Measurements from ENCODE around the gene FTSJ3. TPM values are rescaled to one million over a fixed set of nuclear protein-coding genes. Genes with fewer than 3 reads are reported as not detected.

Gene FTSJ3
- total RNA-seq, 2 donors from 2014 or later = 25.4 to 44.6 TPM

DNA sequence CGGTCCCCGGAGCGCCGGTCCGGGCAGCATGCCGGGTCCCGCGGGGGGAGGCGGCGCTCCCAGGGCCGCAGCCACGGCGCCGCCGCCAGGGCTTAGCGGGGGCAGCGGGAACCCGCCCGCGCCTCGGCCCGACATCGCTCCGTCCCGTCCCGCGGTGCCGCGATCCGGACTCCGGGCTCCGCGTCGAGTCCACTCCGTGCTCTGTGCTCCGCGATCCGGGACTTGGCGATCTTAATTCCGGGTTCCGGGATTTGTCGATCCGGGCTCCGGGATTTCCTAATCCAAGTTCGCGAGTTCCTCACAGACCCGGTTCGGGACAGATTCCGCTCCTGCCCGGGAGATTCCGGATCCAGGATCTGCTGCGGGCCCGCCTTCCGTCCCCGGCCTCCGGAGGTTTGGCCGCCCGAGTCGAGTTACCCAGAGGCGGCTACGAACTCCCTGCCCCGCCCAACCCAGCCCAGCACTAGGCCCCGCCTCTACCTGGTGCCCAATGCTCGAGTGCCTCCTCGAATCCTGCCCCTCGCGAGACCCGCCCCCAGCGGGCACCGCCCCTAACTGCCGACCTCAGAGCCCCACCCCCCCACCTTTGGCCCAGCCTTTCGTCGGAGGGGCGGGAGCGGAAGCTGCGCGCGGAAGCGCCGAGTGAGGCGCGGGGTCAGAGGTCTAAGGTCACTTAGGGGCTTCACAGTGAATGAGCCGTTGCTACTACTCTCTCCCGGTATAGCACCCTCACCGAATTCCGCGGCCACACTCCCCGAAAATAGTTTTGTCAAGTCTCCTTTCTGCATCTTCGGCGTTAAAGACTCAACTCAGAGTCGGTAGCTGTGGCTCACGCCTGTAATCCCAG is 15.3 kb upstream of the FTSJ3 start, which contains the start of gene SMARCD2:
Gene SMARCD2, minus strand, starts transcription at position 146 of the 847 bp plus-strand sequence. Its CDS starts 11 bp downstream, at position 135.
- Histone ChIP-seq H3K9me3 (no peaks in the 10 kb centered on the region), H3K27me3 (no peaks in the 10 kb centered on the region), H3K36me3 (no peaks in the 10 kb centered on the region), H3K27ac (peak within 1 kb of the TSS; percentile 92), H3K4me3 (peak within 1 kb of the TSS; percentile 93), H3K4me1 (peaks cover 19% of the 10 kb centered on the region), H3K9ac (ENCODE audit: low read depth in 2 of 2, low read length in 2 of 2) (peak within 1 kb of the TSS; percentile 98 to 99)
- peak; percentile 99 for DNase-seq
- intact Hi-C loops (cut with DNase I) = no loop called here
- TF ChIP-seq, protein P1, sequence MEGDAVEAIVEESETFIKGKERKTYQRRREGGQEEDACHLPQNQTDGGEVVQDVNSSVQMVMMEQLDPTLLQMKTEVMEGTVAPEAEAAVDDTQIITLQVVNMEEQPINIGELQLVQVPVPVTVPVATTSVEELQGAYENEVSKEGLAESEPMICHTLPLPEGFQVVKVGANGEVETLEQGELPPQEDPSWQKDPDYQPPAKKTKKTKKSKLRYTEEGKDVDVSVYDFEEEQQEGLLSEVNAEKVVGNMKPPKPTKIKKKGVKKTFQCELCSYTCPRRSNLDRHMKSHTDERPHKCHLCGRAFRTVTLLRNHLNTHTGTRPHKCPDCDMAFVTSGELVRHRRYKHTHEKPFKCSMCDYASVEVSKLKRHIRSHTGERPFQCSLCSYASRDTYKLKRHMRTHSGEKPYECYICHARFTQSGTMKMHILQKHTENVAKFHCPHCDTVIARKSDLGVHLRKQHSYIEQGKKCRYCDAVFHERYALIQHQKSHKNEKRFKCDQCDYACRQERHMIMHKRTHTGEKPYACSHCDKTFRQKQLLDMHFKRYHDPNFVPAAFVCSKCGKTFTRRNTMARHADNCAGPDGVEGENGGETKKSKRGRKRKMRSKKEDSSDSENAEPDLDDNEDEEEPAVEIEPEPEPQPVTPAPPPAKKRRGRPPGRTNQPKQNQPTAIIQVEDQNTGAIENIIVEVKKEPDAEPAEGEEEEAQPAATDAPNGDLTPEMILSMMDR (IDR thresholded peaks at IDR 0.05) = no peak

DNA sequence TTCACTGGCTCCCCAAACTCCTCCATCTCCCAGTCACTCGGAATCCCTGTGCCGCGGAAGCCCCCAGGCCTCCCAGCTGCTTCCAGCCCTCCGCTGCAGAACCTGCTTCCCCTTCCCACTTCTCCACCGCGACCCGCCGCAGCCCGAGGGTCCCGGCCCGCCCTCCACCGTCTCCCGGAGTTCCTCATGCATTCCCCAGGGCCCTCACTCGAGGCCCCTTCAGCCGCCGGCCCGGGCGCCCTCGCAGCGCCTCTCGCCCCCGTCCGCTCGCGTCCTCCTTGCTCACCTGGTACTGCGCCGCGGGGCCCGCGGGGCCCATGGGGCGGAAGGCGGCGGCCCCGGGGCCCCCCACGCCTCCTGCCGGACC is 14.7 kb upstream of the FTSJ3 start:
- H3K4me1 ChIP-seq = peaks cover 19% of the 10 kb centered on the region

DNA sequence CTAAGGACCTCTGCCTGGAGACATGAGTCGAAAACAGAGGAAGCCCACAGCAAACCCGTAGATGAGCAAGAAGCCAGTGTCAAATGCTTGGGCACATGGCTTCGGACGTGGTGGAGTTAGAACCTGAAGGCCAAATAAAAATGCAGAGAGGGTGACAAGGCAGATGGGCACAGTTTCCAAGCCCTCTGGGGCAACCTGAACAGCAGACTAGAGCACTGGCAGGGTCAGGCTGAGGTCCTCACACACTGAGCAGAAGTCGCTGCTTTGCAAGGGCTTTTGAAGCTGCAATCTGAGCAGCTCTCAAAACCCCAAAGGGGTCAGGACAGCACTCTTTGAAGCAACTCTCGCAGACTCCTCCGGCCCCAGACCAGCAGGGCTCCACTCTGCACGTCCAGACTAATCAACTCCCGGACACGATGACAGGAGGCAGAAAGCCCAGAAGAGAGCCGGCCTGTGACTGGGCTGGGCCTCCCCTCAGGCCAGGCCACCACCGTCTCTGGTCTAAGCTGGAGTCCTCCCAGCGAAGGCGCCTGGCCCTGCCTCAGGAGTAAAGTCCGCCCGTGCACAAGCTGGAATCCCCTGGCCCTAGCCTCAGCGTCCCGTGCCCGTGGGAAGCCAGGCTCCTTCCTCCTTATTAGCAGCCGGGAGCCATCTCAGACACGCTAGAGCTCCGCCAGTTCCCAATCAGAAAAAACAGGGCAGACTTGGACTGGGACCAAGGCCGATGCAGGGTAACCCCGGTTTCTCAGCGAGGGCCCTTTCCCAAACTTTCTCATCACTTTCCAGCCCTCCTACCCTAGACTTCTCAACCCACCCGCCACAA is 14.1 kb upstream of the FTSJ3 start:
- H3K4me1 ChIP-seq = peaks cover 19% of the 10 kb centered on the region
- H3K27me3 ChIP-seq = no peaks in the 10 kb centered on the region
- H3K4me3 ChIP-seq = peak overlapping the region; percentile 93
- no peaks in the 10 kb centered on the region for H3K36me3 ChIP-seq
- peak overlapping the region; percentile 92 for H3K27ac ChIP-seq
- intact Hi-C loops (cut with DNase I) = no loop called here
- H3K9ac ChIP-seq (ENCODE audit: low read depth in 2 of 2, low read length in 2 of 2) = peak overlapping the region; percentile 98 to 99
- TF ChIP-seq, protein P1 (IDR thresholded peaks at IDR 0.05) = no peak
- DNase-seq = peak; percentile 70
- H3K9me3 ChIP-seq = no peaks in the 10 kb centered on the region

More for the DNA sequence above, 14.7 kb upstream of the FTSJ3 start:
- intact Hi-C loops (cut with DNase I) = no loop called here
- Histone ChIP-seq H3K9ac (ENCODE audit: low read depth in 2 of 2, low read length in 2 of 2) (peak overlapping the region; percentile 98 to 99), H3K4me3 (peak overlapping the region; percentile 93), H3K36me3 (no peaks in the 10 kb centered on the region), H3K27me3 (no peaks in the 10 kb centered on the region), H3K9me3 (no peaks in the 10 kb centered on the region), H3K27ac (peak overlapping the region; percentile 92)
- DNase-seq = peak; percentile 53
- TF ChIP-seq, protein P1 (IDR thresholded peaks at IDR 0.05) = no peak

DNA sequence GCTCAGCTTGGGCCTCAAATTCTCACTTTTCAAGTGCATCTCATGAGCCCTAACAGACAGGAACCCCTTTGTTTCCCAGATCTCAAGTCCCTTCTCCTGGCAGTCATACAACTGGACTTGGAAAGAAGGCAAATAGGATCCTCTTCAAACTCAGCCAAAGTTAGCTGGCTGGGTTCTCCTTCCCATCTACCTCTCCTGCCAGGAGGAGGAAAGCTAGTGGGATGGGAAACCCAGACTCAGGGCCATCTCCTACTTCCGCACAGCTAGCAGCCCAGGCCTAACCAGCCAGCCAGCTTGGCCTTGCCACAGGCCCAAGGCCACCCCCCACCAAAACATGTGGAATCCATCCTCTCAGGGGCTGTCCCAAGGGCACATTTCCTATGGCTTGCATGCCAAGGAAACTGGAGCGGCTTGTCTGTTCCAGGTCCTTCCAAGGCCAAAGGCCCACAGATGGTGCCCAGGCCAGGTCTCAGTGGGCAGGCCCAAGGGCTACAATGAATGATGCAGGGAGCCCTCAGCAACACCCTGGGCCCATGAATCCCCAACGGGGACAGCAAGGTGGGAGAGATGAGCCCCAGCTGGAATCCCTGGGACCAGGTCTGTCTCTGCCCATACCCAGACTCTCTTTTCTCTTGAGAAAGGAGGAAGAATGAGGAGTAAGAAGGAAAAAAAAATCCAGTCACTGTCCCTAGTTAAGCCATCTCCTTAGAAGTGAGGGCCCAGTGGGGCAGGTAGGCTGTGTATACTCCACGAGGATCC is 13.3 kb upstream of the FTSJ3 start:
- TF ChIP-seq, protein P1 (IDR thresholded peaks at IDR 0.05) = no peak
- no peaks in the 10 kb centered on the region for H3K27me3 ChIP-seq
- H3K27ac ChIP-seq = peak overlapping the region; percentile 92
- peaks cover 19% of the 10 kb centered on the region for H3K4me1 ChIP-seq
- intact Hi-C loops (cut with DNase I) = no loop called here
- H3K36me3 ChIP-seq = no peaks in the 10 kb centered on the region
- no peaks in the 10 kb centered on the region for H3K9me3 ChIP-seq
- peak overlapping the region; percentile 98 to 99 for H3K9ac ChIP-seq (ENCODE audit: low read depth in 2 of 2, low read length in 2 of 2)
- H3K4me3 ChIP-seq = peak overlapping the region; percentile 93
- no peak for DNase-seq

Measured in colonic mucosa (tissue), 4 donors.